Measurements from ENCODE around the gene DKC1. TPM values are rescaled to one million over a fixed set of nuclear protein-coding genes. Genes with fewer than 3 reads are reported as not detected.
A peak's percentile ranks its signal among the peaks of the same experiment; 100 is the strongest.

The DKC1 gene
- total RNA-seq, 1 experiment from 2014 or later: 179 TPM

GRCh38 chrX:154751203-154751668, 11.4 kb upstream of the DKC1 start:
- H3K4me1 ChIP-seq (ENCODE audit: control insufficient read depth, insufficient read depth, low read length): peaks cover 38% of the 10 kb centered on the region
- H3K9me3 ChIP-seq (ENCODE audit: control insufficient read depth, insufficient read depth, low read depth, low read length): no peaks in the 10 kb centered on the region
- no TSS peak for BruUV-seq (replicated peaks)
- CTCF ChIA-PET: interaction anchor here (0.6 to 0.7 kb wide), 2 partner anchors 99 to 477 kb away, joined by 3 to 5 read pairs; no protein-coding TSS in a partner anchor
- no peaks in the 10 kb centered on the region for H3K36me3 ChIP-seq (ENCODE audit: control insufficient read depth, insufficient read depth, low read length)
- peak overlapping the region; percentile 61 to 78 for H3K4me3 ChIP-seq (ENCODE audit: low read depth in 2 of 2, low read length in 2 of 2)
- intact Hi-C loops (cut with micrococcal nuclease; ENCODE audit: unreplicated experiment): loop anchor here (10.0 kb wide), 1 partner anchor 94 kb away; no protein-coding TSS in a partner anchor
- POLR2A ChIA-PET: interaction anchor here (0.6 to 1.5 kb wide), 2 partner anchors 11 to 19 kb away, joined by 4 to 7 read pairs; no protein-coding TSS in a partner anchor
- in situ Hi-C loops (cut with HindIII; ENCODE audit: low pct_unique_long_range_greater_than_20kb, low sequenced_read_pairs): no loop called here
- no peaks in the 10 kb centered on the region for H3K27me3 ChIP-seq (ENCODE audit: control insufficient read depth, insufficient read depth, low read length)
- TF ChIP-seq SIN3A (IDR thresholded peaks at IDR 0.05; ENCODE audit: borderline replicate concordance, insufficient read depth, low read depth, low read length): no peak
- TF ChIP-seq CTCF (IDR thresholded peaks at IDR 0.05): no peak
- TF ChIP-seq REST (IDR thresholded peaks at IDR 0.05; ENCODE audit: insufficient read depth in 1 of 2, low read depth in 2 of 2, low read length in 1 of 2): no peak
- no peak for TF ChIP-seq POLR2AphosphoS5 (IDR thresholded peaks at IDR 0.05; ENCODE audit: low read depth, low read length)
- no peak for TF ChIP-seq TCF7L2 (IDR thresholded peaks at IDR 0.05; ENCODE audit: low read depth, low read length)
- peak overlapping the region; percentile 74 for H3K27ac ChIP-seq (ENCODE audit: low read length)
- ATAC-seq (peak; percentile 13; the same call in 1 of the 2 replicates), DNase-seq (ENCODE audit: low read depth, low spot score) (no peak)

GRCh38 chrX:154751669-154752271, 10.9 kb upstream of the DKC1 start:
- no TSS peak for BruUV-seq (replicated peaks)
- CTCF ChIA-PET: interaction anchor here (0.6 to 0.7 kb wide), 2 partner anchors 98 to 476 kb away, joined by 3 to 5 read pairs; no protein-coding TSS in a partner anchor
- DNase-seq (ENCODE audit: low read depth, low spot score) (no peak), ATAC-seq (no peak)
- no peaks in the 10 kb centered on the region for H3K27me3 ChIP-seq (ENCODE audit: control insufficient read depth, insufficient read depth, low read length)
- H3K4me3 ChIP-seq (ENCODE audit: low read depth in 2 of 2, low read length in 2 of 2): peak overlapping the region; percentile 61 to 78
- in situ Hi-C loops (cut with HindIII; ENCODE audit: low pct_unique_long_range_greater_than_20kb, low sequenced_read_pairs) (no loop called here), intact Hi-C loops (cut with micrococcal nuclease; ENCODE audit: unreplicated experiment) (loop anchor here (10.0 kb wide), 1 partner anchor 93 kb away; no protein-coding TSS in a partner anchor)
- no peaks in the 10 kb centered on the region for H3K36me3 ChIP-seq (ENCODE audit: control insufficient read depth, insufficient read depth, low read length)
- TF ChIP-seq SIN3A (IDR thresholded peaks at IDR 0.05; ENCODE audit: borderline replicate concordance, insufficient read depth, low read depth, low read length): no peak
- no peak for TF ChIP-seq REST (IDR thresholded peaks at IDR 0.05; ENCODE audit: insufficient read depth in 1 of 2, low read depth in 2 of 2, low read length in 1 of 2)
- no peak for TF ChIP-seq CTCF (IDR thresholded peaks at IDR 0.05)
- peaks cover 35% of the 10 kb centered on the region for H3K4me1 ChIP-seq (ENCODE audit: control insufficient read depth, insufficient read depth, low read length)
- no peaks in the 10 kb centered on the region for H3K9me3 ChIP-seq (ENCODE audit: control insufficient read depth, insufficient read depth, low read depth, low read length)
- peak overlapping the region; percentile 74 for H3K27ac ChIP-seq (ENCODE audit: low read length)
- POLR2A ChIA-PET: interaction anchor here (1.5 kb wide), 1 partner anchor 20 kb away, joined by 4 read pairs; no protein-coding TSS in a partner anchor

All from Panc1 (cell line).